ENCODE results near the gene ZNG1F.
"Not testable (repeated sequence)": the region's sequence is repeated elsewhere in the genome, so short reads cannot be mapped to it uniquely, and the experiment has no call there.

- not testable (repeated sequence) for TF ChIP-seq CTCF (IDR thresholded peaks at IDR 0.05; ENCODE audit: poor library complexity, severe bottlenecking); EZH2 (IDR thresholded peaks at IDR 0.05; ENCODE audit: borderline replicate concordance, insufficient read depth, low read length, poor library complexity, severe bottlenecking); POLR2AphosphoS5 (IDR thresholded peaks at IDR 0.05); RAD21 (conservative IDR thresholded peaks at IDR 0.05); SMC3 (conservative IDR thresholded peaks at IDR 0.05; ENCODE audit: poor library complexity)
These were observed 63.9 kb downstream of the ZNG1F start for GRCh38 chr9:41125109-41125658.

Measured in neural cell (in vitro differentiated cells).